NT2/D1 (cell line): ENCODE measurements around the gene ADAMTS13.

Source experiments
- YY1 ChIP-seq: IDR thresholded peaks from 2 replicates; pipeline ENCODE4 v1.6.1; 2011; ENCODE audit not compliant: insufficient read length, insufficient read depth
- ZNF274 ChIP-seq: IDR thresholded peaks from 2 replicates; pipeline ENCODE4 v1.6.1; 2011; ENCODE audit warnings: mild to moderate bottlenecking, low read depth, low read length

DNA sequence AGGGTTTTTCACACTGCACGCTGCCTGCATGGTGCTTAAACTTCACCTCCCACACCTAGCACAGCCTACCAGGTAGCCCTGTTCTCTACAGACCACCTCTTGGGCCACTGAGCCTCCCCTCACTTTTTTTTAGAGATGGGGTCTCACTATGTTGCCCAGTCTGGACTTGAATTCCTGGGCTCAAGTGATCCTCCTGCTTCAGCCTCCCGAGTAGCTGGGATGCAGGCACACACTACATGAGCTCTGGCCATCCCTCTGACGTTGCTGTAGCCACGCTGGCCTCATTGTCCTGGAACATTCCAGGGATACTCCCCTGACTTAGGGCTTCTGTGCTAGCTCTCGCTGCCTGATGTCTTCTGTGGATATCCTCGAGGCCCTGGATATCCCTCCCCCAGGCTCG, 30.4 kb downstream of the ADAMTS13 start:
- TF ChIP-seq YY1 (no peak), ZNF274 (no peak)
